Lower leg skin (tissue), 4 donors: Measurements from ENCODE around the gene DCST1. TPM values are rescaled to one million over a fixed set of nuclear protein-coding genes. Genes with fewer than 3 reads are reported as not detected.

Experiments
- DNase-seq, 2 donors: peaks; one replicate each; pipeline ENCODE4 v3.0.0-alpha.2; 2019; ENCODE audit warnings: low spot score in 2 of 2
- H3K4me3 ChIP-seq: fragments of 200-600 bp; sonication (generic); 2 replicates; pipeline ENCODE4 v1.5.1; 2017; ENCODE audit warnings: mild to moderate bottlenecking, low read depth; ENCODE audit not compliant: poor library complexity, severe bottlenecking
- CTCF ChIP-seq, 3 donors: fragments of 450-650 bp; IDR thresholded peaks; one replicate each; pipeline ENCODE4 v1.5.1; 2016; ENCODE audit warnings: antibody characterized with exemption in 3 of 3, mild to moderate bottlenecking in 3 of 3, moderate library complexity in 2 of 3
- POLR2A ChIP-seq, 2 donors: fragments of 450-650 bp; IDR thresholded peaks; one replicate each; pipeline ENCODE4 v1.6.1; 2016 to 2017; ENCODE audit warnings: antibody characterized with exemption in 2 of 2, mild to moderate bottlenecking in 1 of 2, moderate library complexity in 1 of 2
- WGBS, 2 donors: methylation state at CpG; one replicate each; pipeline ENCODE4 v1.1.5; 2018; 5-methylcytosine and 5-hydroxymethylcytosine counted together
- intact Hi-C: fragments of 100-400 bp; cut with DNase I; formaldehyde crosslinking; loops from one replicate; pipeline ENCODE4 v1.15.0; 2023; ENCODE audit warnings: low total_unique reads
- total RNA-seq, 4 donors: library from RNA; depleted of rRNA; stranded (reverse); fragments of >200 nt; gene quantifications; one replicate each; pipeline ENCODE4 v1.1.0, GENCODE V29; 2016

DCST1 gene
- total RNA-seq, 4 donors from 2014 or later, result 0.38 to 3.6 (median 0.87) TPM

GRCh38 chr1:155063550-155064110 is 30.0 kb downstream of the DCST1 start, which contains the start of gene EFNA4:
TSS of gene EFNA4 (plus strand) at chr1:155063740. CDS start at chr1:155063824, 84 bp downstream.
- intact Hi-C loops, result loop anchor here (2.0 kb wide), 1 partner anchor 19 kb away; no protein-coding TSS in a partner anchor
- peak; percentile 89 to 96 for DNase-seq
- WGBS, 2 donors, result 0% methylated on average over 26 to 34 of the region's 57 CpGs
- TF ChIP-seq CTCF (IDR thresholded peaks at IDR 0.05), result no peak
- no peak for TF ChIP-seq POLR2A (IDR thresholded peaks at IDR 0.05)
- peak within 1 kb of the TSS; percentile 46 for H3K4me3 ChIP-seq

- DNase-seq, result no peak
- intact Hi-C loops, result loop anchor here (2.0 kb wide), 1 partner anchor 19 kb away; no protein-coding TSS in a partner anchor
- TF ChIP-seq POLR2A (IDR thresholded peaks at IDR 0.05) (no peak), CTCF (IDR thresholded peaks at IDR 0.05) (no peak)
- WGBS, 2 donors, result 8 to 13% methylated on average over 14 of the region's 14 CpGs
- peak overlapping the region; percentile 46 for H3K4me3 ChIP-seq
These were observed 30.6 kb downstream of the DCST1 start for GRCh38 chr1:155064111-155064831.

- intact Hi-C loops, result loop anchor here (2.0 kb wide), 1 partner anchor 18 kb away; no protein-coding TSS in a partner anchor
- TF ChIP-seq CTCF (IDR thresholded peaks at IDR 0.05), result no peak
- TF ChIP-seq POLR2A (IDR thresholded peaks at IDR 0.05), result no peak
- no peak overlapping the region for H3K4me3 ChIP-seq
- 71 to 80% methylated on average over 5 of the region's 5 CpGs for WGBS, 2 donors
- no peak for DNase-seq
These were observed 31.3 kb downstream of the DCST1 start for GRCh38 chr1:155064832-155065429.

- H3K4me3 ChIP-seq, result no peak overlapping the region
- DNase-seq, result no peak
- WGBS, 2 donors, result 68% methylated on average over 6 to 8 of the region's 8 CpGs
- TF ChIP-seq POLR2A (IDR thresholded peaks at IDR 0.05), result no peak
- no peak for TF ChIP-seq CTCF (IDR thresholded peaks at IDR 0.05)
- intact Hi-C loops, result no loop called here
These were observed 33.2 kb downstream of the DCST1 start for GRCh38 chr1:155066777-155067176.

GRCh38 chr1:155068599-155068998 is 35.0 kb downstream of the DCST1 start:
- TF ChIP-seq POLR2A (IDR thresholded peaks at IDR 0.05), result no peak
- TF ChIP-seq CTCF (IDR thresholded peaks at IDR 0.05), result no peak
- intact Hi-C loops, result no loop called here
- no peak overlapping the region for H3K4me3 ChIP-seq
- WGBS, 2 donors, result 85 to 94% methylated on average over 3 of the region's 3 CpGs
- no peak for DNase-seq
